IMR-90 (cell line): ENCODE results near the gene AQP9. TPM values are rescaled to one million over a fixed set of nuclear protein-coding genes. Genes with fewer than 3 reads are reported as not detected.
A peak's percentile ranks its signal among the peaks of the same experiment; 100 is the strongest.

Experiments
- ATAC-seq: fragments of 200-7000 bp; cut with Tn5 transposase; 2 replicates; pipeline ENCODE4 v1.9.1; 2020; ENCODE audit warnings: low read depth, mild to moderate bottlenecking, moderate library complexity
- BruUV-seq: library from RNA; stranded (reverse); fragments of 400-500 nt; replicated peaks from 2 replicates; lab custom pipeline; 2021; lab: Mats Ljungman, UMichigan
- CTCF ChIA-PET: fragments of 300-600 bp; formaldehyde crosslinking; extraction: SDS; loops from one replicate; lab custom pipeline; 2021; ENCODE audit warnings: antibody characterized with exemption; lab: Yijun Ruan, JAX
- POLR2A ChIA-PET: fragments of 300-600 bp; sonication (Branson Sonifier 250); formaldehyde crosslinking; loops from one replicate; lab custom pipeline; 2022; ENCODE audit warnings: antibody characterized with exemption; ENCODE audit not compliant: unreplicated experiment; lab: Charles Lee
- DNase-seq: peaks from one replicate; pipeline ENCODE4 v3.0.0; 2013
- H2AFZ ChIP-seq: replicated peaks from 2 replicates; pipeline ENCODE3; 2013; ENCODE audit warnings: low read length, mild to moderate bottlenecking; ENCODE audit not compliant: poor library complexity
- H2AK5ac ChIP-seq: 2 replicates; pipeline ENCODE4 v1.6.1; 2013; ENCODE audit warnings: low read depth, low read length, inconsistent platforms
- H2AK9ac ChIP-seq: replicated peaks from 2 replicates; pipeline ENCODE3; 2013; ENCODE audit warnings: mild to moderate bottlenecking, low read depth, low read length, moderate library complexity; ENCODE audit not compliant: poor library complexity
- H2BK120ac ChIP-seq: 2 replicates; pipeline ENCODE4 v1.6.1; 2013; ENCODE audit warnings: low read depth, low read length, inconsistent platforms
- H2BK15ac ChIP-seq: 3 replicates; pipeline ENCODE4 v1.6.1; 2013; ENCODE audit warnings: low read depth, low read length, inconsistent platforms
- H2BK20ac ChIP-seq: 2 replicates; pipeline ENCODE4 v1.6.1; 2013; ENCODE audit warnings: low read depth, mild to moderate bottlenecking, inconsistent platforms, low read length, moderate library complexity
- H2BK5ac ChIP-seq: 2 replicates; pipeline ENCODE4 v1.6.1; 2013; ENCODE audit warnings: mild to moderate bottlenecking, low read depth, low read length, inconsistent platforms; ENCODE audit not compliant: poor library complexity, severe bottlenecking
- H3K14ac ChIP-seq: replicated peaks from 2 replicates; pipeline ENCODE4 v1.6.1; 2013; ENCODE audit warnings: low read depth, low read length, inconsistent platforms
- H3K18ac ChIP-seq: 2 replicates; pipeline ENCODE4 v1.6.1; 2013; ENCODE audit warnings: low read depth, low read length, control low read depth
- H3K23ac ChIP-seq: 2 replicates; pipeline ENCODE4 v1.6.1; 2013; ENCODE audit warnings: low read depth, low read length, inconsistent platforms
- H3K27ac ChIP-seq: 2 replicates; pipeline ENCODE4 v1.5.1; 2013; ENCODE audit warnings: mild to moderate bottlenecking, control low read depth, low read length; ENCODE audit not compliant: insufficient read depth
- H3K27me3 ChIP-seq: 2 replicates; pipeline ENCODE4 v1.6.1; 2013; ENCODE audit warnings: low read length; ENCODE audit not compliant: control insufficient read depth, insufficient read depth
- H3K36me3 ChIP-seq: 2 replicates; pipeline ENCODE4 v1.6.1; 2013; ENCODE audit warnings: low read length, mixed read lengths; ENCODE audit not compliant: control insufficient read depth, insufficient read depth
- H3K4ac ChIP-seq: 2 replicates; pipeline ENCODE4 v1.6.1; 2013; ENCODE audit warnings: low read depth, low read length, inconsistent platforms
- H3K4me1 ChIP-seq: 2 replicates; pipeline ENCODE4 v1.6.1; 2013; ENCODE audit warnings: low read length, mixed read lengths; ENCODE audit not compliant: control insufficient read depth, insufficient read depth
- H3K4me2 ChIP-seq: 2 replicates; pipeline ENCODE4 v1.6.1; 2013; ENCODE audit warnings: low read depth, mild to moderate bottlenecking, control low read depth, low read length, moderate library complexity
- H3K4me3 ChIP-seq: 2 replicates; pipeline ENCODE4 v1.5.1; 2013; ENCODE audit warnings: low read depth, mild to moderate bottlenecking, control low read depth, low read length, moderate library complexity; ENCODE audit not compliant: insufficient read depth
- H3K56ac ChIP-seq: 2 replicates; pipeline ENCODE4 v1.6.1; 2013; ENCODE audit warnings: low read length, inconsistent platforms; ENCODE audit not compliant: insufficient read depth; ENCODE audit errors: extremely low read depth
- H3K79me1 ChIP-seq, 2 experiments: 2 replicates each; pipeline ENCODE4 v1.6.1; 2013; ENCODE audit warnings: low read length in 2 of 2, inconsistent platforms in 1 of 2, low read depth in 1 of 2
- H3K9ac ChIP-seq: 2 replicates; pipeline ENCODE4 v1.6.1; 2013; ENCODE audit warnings: low read depth, low read length, control low read depth
- H3K9me1 ChIP-seq: 2 replicates; pipeline ENCODE4 v1.6.1; 2013; ENCODE audit warnings: low read length, inconsistent platforms; ENCODE audit not compliant: insufficient read depth
- H3K9me3 ChIP-seq: 2 replicates; pipeline ENCODE4 v1.6.1; 2013; ENCODE audit warnings: low read length; ENCODE audit not compliant: control insufficient read depth, insufficient read depth
- H4K20me1 ChIP-seq: 2 replicates; pipeline ENCODE4 v1.6.1; 2013; ENCODE audit warnings: low read length, inconsistent platforms; ENCODE audit not compliant: insufficient read depth
- H4K5ac ChIP-seq: 2 replicates; pipeline ENCODE4 v1.6.1; 2013; ENCODE audit warnings: mild to moderate bottlenecking, low read depth, low read length, control low read depth
- H4K8ac ChIP-seq, 2 experiments: 2 replicates each; pipeline ENCODE4 v1.6.1; 2013; ENCODE audit warnings: low read depth in 2 of 2, low read length in 2 of 2, control low read depth in 1 of 2, inconsistent platforms in 1 of 2
- H4K91ac ChIP-seq: 2 replicates; pipeline ENCODE4 v1.6.1; 2013; ENCODE audit warnings: low read depth, low read length, inconsistent platforms; ENCODE audit not compliant: insufficient read depth
- BHLHE40 ChIP-seq: fragments of 150-350 bp; IDR thresholded peaks from 2 replicates; pipeline ENCODE4 v1.6.1; 2016; ENCODE audit warnings: mild to moderate bottlenecking, low read depth, low read length
- CHD1 ChIP-seq: IDR thresholded peaks from 2 replicates; pipeline ENCODE4 v1.6.1; 2012; ENCODE audit warnings: low read depth, low read length, improper control_type of control experiment
- FOS ChIP-seq: fragments of 150-350 bp; IDR thresholded peaks from 2 replicates; pipeline ENCODE4 v1.6.1; 2016; ENCODE audit warnings: low read depth, low read length
- MAZ ChIP-seq: IDR thresholded peaks from 2 replicates; pipeline ENCODE4 v1.6.1; 2012; ENCODE audit warnings: low read depth, mild to moderate bottlenecking, low read length, improper control_type of control experiment, moderate library complexity, borderline replicate concordance
- MXI1 ChIP-seq: IDR thresholded peaks from 2 replicates; pipeline ENCODE4 v1.6.1; 2012; ENCODE audit warnings: low read depth, mild to moderate bottlenecking, low read length, moderate library complexity, borderline replicate concordance
- NFE2L2 ChIP-seq: fragments of 150-350 bp; IDR thresholded peaks from 2 replicates; pipeline ENCODE4 v1.6.1; 2016; ENCODE audit warnings: low read depth, mild to moderate bottlenecking, low read length
- POLR2A ChIP-seq: IDR thresholded peaks from 2 replicates; pipeline ENCODE4 v1.6.1; 2012; ENCODE audit warnings: mild to moderate bottlenecking, low read depth, low read length
- SMC3 ChIP-seq: fragments of 150-350 bp; IDR thresholded peaks from 2 replicates; pipeline ENCODE4 v1.6.1; 2016; ENCODE audit warnings: low read depth, mild to moderate bottlenecking, antibody characterized with exemption, low read length, moderate library complexity
- WGBS, 2 experiments: methylation state at CpG; one replicate each; pipeline versions ENCODE4 v1.1.5 to v1.1.7; 2013; ENCODE audit warnings: missing lambda C conversion rate in 2 of 2; ENCODE audit not compliant: insufficient read length in 1 of 2; ENCODE audit errors: extremely low coverage in 2 of 2; 5-methylcytosine and 5-hydroxymethylcytosine counted together
- dilution Hi-C: fragments of 300-500 bp; cut with HindIII; formaldehyde crosslinking; loops from one replicate; pipeline ENCODE4 v1.14.3; 2018; ENCODE audit warnings: low sequenced_read_pairs; ENCODE audit not compliant: unreplicated experiment
- in situ Hi-C: fragments of 300-500 bp; cut with MboI; formaldehyde crosslinking; loops from 3 replicates; pipeline ENCODE4 v1.14.3; 2019; ENCODE audit warnings: low sequenced_read_pairs, inconsistent platforms, mixed read lengths
- intact Hi-C: fragments of 100-400 bp; cut with micrococcal nuclease; formaldehyde crosslinking; loops from 2 replicates; pipeline ENCODE4 v1.10.0; 2022
- polyA plus RNA-seq, 3 experiments: library from polyadenylated mRNA; depleted of rRNA; stranded (reverse); fragments of >200 nt; gene quantifications; 2 replicates each; pipeline ENCODE4 v1.2.3, GENCODE V29; 2012; ENCODE audit warnings: low replicate concordance in 1 of 3
- total RNA-seq: library from RNA; depleted of rRNA; stranded (reverse); fragments of >200 nt; gene quantifications from 2 replicates; pipeline ENCODE4 v1.2.3, GENCODE V29; 2012

AQP9 gene
- total and polyA plus RNA-seq, 2 of the 4 experiments (the other 2 are of a cell fraction) = not detected

GRCh38 chr15:58214591-58215340 is 76.6 kb downstream of the AQP9 start:
- no peak overlapping the region for H3K18ac ChIP-seq
- H4K8ac ChIP-seq = no peak overlapping the region
- H3K9ac ChIP-seq = no peak overlapping the region
- H2BK15ac ChIP-seq = no peak overlapping the region
- H2BK120ac ChIP-seq = no peak overlapping the region
- H3K56ac ChIP-seq = no peak overlapping the region
- H3K23ac ChIP-seq = no peak overlapping the region
- no peaks in the 10 kb centered on the region for H3K36me3 ChIP-seq
- no peaks in the 10 kb centered on the region for H3K9me3 ChIP-seq
- TF ChIP-seq MXI1 = no peak
- TF ChIP-seq CHD1 = no peak
- no peak for TF ChIP-seq POLR2A
- no peak for TF ChIP-seq FOS
- TF ChIP-seq BHLHE40 = no peak
- no peak for TF ChIP-seq SMC3
- TF ChIP-seq MAZ = no peak
- TF ChIP-seq NFE2L2 = no peak
- in situ Hi-C loops (loop anchor here (25.0 kb wide), 1 partner anchor 1273 kb away; no protein-coding TSS in a partner anchor), intact Hi-C loops (loop anchor here (10.0 kb wide), 1 partner anchor 1310 kb away; no protein-coding TSS in a partner anchor), dilution Hi-C loops (no loop called here)
- H3K9me1 ChIP-seq = no peaks in the 10 kb centered on the region
- H3K4me1 ChIP-seq = no peaks in the 10 kb centered on the region
- no peak overlapping the region for H3K4me3 ChIP-seq
- H3K27ac ChIP-seq = no peak overlapping the region
- no peak overlapping the region for H4K91ac ChIP-seq
- H2BK5ac ChIP-seq = no peak overlapping the region
- no peaks in the 10 kb centered on the region for H3K27me3 ChIP-seq
- no peak overlapping the region for H3K4ac ChIP-seq
- ChIA-PET CTCF (no interaction called here), POLR2A (no interaction called here)
- H2AK5ac ChIP-seq = no peak overlapping the region
- H2BK20ac ChIP-seq = no peak overlapping the region
- no peak overlapping the region for H3K4me2 ChIP-seq
- no peak overlapping the region for H3K14ac ChIP-seq
- no peak overlapping the region for H4K5ac ChIP-seq
- H4K20me1 ChIP-seq = no peaks in the 10 kb centered on the region
- BruUV-seq = no TSS peak
- peak overlapping the region; percentile 8 for H2AFZ ChIP-seq
- WGBS, 2 experiments = 74% methylated on average over 2 of the region's 11 CpGs; no CpG with 5 or more reads in 1 of the 2 experiments
- H3K79me1 ChIP-seq = no peaks in the 10 kb centered on the region
- no peak for DNase-seq
- ATAC-seq = no peak
- H2AK9ac ChIP-seq = no peak overlapping the region
